Neural crest cell (in vitro differentiated cells): ENCODE data around the gene INPP4B. TPM values are rescaled to one million over a fixed set of nuclear protein-coding genes. Genes with fewer than 3 reads are reported as not detected.
A peak's percentile ranks its signal among the peaks of the same experiment; 100 is the strongest.

Source experiments
- DNase-seq: peaks from one replicate; pipeline ENCODE4 v3.0.0; 2021; ENCODE audit warnings: low read depth, mixed read lengths, low spot score
- H3K27ac Mint-ChIP-seq: one replicate; pipeline ENCODE4 v1.8.0; 2021; ENCODE audit warnings: mild to moderate bottlenecking, mixed read lengths; ENCODE audit not compliant: unreplicated experiment
- H3K27me3 Mint-ChIP-seq: 2 replicates; pipeline ENCODE4 v1.8.0; 2021; ENCODE audit warnings: low read depth, mild to moderate bottlenecking, mixed read lengths
- H3K36me3 Mint-ChIP-seq: 2 replicates; pipeline ENCODE4 v1.8.0; 2021; ENCODE audit warnings: low read depth, mild to moderate bottlenecking, mixed read lengths
- H3K4me1 Mint-ChIP-seq: 2 replicates; pipeline ENCODE4 v1.8.0; 2021; ENCODE audit warnings: mixed read lengths
- H3K4me3 Mint-ChIP-seq: one replicate; pipeline ENCODE4 v1.8.0; 2021; ENCODE audit warnings: mild to moderate bottlenecking, mixed read lengths
- H3K9me3 Mint-ChIP-seq: 2 replicates; pipeline ENCODE4 v1.8.0; 2021; ENCODE audit warnings: mixed read lengths
- total RNA-seq: library from RNA; stranded (reverse); gene quantifications from 2 replicates; pipeline ENCODE4 v1.2.1, GENCODE V29; 2021
- TF ChIP-seq, protein P1 (sequence below): fragments of 200-600 bp; sonication (generic); conservative IDR thresholded peaks from 2 replicates; pipeline ENCODE4 v1.5.0; 2021; ENCODE audit warnings: antibody characterized with exemption, mild to moderate bottlenecking

INPP4B gene
- total RNA-seq, 1 donor from 2014 or later: 7.3 TPM

DNA sequence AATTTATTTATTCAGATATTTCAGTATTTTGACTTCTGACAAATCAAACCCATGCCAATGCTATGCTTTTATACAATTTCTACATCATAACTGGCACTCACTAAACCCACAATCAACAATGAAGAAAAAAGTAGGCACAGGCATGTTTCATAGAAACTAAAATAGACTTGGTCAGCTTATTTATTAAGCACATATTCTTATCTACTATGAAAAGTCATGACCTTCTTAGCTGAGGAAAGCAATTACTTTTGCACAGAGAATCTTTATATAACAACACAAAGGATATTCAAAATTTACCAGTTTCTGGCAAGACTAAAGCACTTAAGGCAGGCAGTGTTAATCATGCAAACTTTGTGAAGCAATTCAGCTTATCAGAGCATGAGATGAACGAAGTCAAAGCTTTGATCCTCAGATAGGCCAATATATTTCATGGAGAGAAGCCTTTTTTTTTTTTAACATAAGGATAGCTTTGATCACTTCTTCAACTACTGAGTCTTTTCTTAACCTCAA lies 490.6 kb downstream of the INPP4B start:
- TF ChIP-seq, protein P1, sequence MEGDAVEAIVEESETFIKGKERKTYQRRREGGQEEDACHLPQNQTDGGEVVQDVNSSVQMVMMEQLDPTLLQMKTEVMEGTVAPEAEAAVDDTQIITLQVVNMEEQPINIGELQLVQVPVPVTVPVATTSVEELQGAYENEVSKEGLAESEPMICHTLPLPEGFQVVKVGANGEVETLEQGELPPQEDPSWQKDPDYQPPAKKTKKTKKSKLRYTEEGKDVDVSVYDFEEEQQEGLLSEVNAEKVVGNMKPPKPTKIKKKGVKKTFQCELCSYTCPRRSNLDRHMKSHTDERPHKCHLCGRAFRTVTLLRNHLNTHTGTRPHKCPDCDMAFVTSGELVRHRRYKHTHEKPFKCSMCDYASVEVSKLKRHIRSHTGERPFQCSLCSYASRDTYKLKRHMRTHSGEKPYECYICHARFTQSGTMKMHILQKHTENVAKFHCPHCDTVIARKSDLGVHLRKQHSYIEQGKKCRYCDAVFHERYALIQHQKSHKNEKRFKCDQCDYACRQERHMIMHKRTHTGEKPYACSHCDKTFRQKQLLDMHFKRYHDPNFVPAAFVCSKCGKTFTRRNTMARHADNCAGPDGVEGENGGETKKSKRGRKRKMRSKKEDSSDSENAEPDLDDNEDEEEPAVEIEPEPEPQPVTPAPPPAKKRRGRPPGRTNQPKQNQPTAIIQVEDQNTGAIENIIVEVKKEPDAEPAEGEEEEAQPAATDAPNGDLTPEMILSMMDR: no peak
- Mint-ChIP-seq H3K4me3 (no peak overlapping the region), H3K9me3 (peaks cover 3% of the 10 kb centered on the region), H3K36me3 (no peaks in the 10 kb centered on the region), H3K27me3 (no peaks in the 10 kb centered on the region), H3K4me1 (peaks cover 59% of the 10 kb centered on the region), H3K27ac (no peak overlapping the region)
- DNase-seq: no peak

DNA sequence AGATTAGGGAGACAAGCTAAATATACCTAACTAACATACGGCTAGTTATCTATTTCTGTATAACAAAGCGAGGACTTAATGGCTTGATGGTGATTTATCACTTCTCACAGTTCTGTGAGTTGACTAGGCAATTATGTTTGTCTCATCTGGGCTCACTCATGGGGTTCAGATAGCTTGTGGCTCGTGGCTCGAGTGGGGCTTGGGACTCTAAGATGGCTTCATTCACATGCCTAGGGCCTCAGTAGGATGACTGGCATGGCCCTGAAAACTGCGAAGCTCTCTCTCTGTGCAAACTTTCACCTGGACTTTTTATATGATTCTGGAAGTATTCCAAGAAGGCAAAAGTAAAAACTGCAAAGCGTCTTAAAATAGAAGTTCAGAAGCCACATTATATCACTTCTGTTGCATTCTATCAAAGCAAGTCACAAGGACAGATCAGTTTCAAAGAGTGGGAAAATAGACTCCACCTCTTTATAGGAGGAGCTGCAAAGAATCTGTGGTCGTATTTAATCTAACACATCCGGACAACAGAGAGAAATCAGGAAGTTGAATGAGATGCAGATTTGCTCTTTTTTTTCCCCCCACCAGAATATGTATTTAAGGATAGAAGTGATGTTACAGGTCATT lies 491.2 kb downstream of the INPP4B start:
- H3K27ac Mint-ChIP-seq: no peak overlapping the region
- H3K9me3 Mint-ChIP-seq: peaks cover 3% of the 10 kb centered on the region
- no peaks in the 10 kb centered on the region for H3K36me3 Mint-ChIP-seq
- H3K27me3 Mint-ChIP-seq: no peaks in the 10 kb centered on the region
- H3K4me3 Mint-ChIP-seq: no peak overlapping the region
- TF ChIP-seq, protein P1: no peak
- H3K4me1 Mint-ChIP-seq: peaks cover 63% of the 10 kb centered on the region
- no peak for DNase-seq

DNA sequence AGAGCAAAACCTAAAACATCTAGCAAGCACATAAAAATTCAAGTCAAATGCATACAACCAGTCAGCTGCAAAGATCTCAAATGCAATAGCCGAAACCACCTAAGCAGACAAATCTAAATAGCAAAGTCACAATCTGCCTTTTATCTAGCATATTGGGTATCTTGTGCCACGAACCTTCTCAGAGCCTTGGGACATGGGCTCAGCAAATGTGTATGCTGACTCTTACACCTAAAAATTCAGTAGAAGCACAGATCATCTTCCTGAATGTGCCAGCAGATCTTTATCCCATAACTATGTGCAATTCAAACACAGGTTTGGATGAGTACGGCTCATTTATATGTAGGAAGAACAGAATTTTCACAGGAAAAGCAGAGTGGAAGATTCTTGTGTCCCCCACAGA lies 492.1 kb downstream of the INPP4B start:
- H3K36me3 Mint-ChIP-seq: no peaks in the 10 kb centered on the region
- H3K4me3 Mint-ChIP-seq: no peak overlapping the region
- H3K27ac Mint-ChIP-seq: no peak overlapping the region
- no peaks in the 10 kb centered on the region for H3K27me3 Mint-ChIP-seq
- H3K4me1 Mint-ChIP-seq: peaks cover 65% of the 10 kb centered on the region
- peaks cover 3% of the 10 kb centered on the region for H3K9me3 Mint-ChIP-seq
- no peak for DNase-seq
- TF ChIP-seq, protein P1: no peak

DNA sequence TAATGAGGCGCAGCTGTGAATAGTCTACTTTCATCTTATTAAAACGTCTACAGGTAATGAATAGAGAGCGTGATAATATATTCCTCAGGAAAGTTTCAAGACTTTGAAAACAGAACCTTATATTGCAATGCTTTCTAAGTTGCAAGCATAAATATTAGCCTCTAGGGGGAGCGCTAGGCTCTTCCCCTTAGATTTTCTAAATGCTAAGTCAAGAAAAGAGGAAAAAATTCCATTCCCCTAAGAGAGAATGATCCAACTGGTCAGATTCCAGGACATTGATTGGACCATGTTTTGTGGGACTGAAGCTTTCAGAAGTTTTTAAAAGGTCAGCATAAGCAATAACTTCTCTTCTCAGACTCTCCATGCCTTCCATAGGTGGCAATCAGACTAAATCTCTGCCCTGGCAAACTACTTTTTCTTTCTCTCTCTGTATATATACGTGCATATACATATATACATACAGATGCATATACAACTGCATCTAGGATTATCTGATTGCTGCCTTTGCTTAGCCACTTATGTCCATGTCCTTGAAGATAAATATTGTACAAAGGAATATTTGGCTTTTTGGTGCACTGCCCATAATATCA lies 492.9 kb downstream of the INPP4B start:
- Mint-ChIP-seq H3K4me3 (no peak overlapping the region), H3K9me3 (peaks cover 3% of the 10 kb centered on the region), H3K27ac (no peak overlapping the region), H3K27me3 (no peaks in the 10 kb centered on the region), H3K4me1 (peaks cover 69% of the 10 kb centered on the region), H3K36me3 (no peaks in the 10 kb centered on the region)
- DNase-seq: no peak
- TF ChIP-seq, protein P1: peak; percentile 94

DNA sequence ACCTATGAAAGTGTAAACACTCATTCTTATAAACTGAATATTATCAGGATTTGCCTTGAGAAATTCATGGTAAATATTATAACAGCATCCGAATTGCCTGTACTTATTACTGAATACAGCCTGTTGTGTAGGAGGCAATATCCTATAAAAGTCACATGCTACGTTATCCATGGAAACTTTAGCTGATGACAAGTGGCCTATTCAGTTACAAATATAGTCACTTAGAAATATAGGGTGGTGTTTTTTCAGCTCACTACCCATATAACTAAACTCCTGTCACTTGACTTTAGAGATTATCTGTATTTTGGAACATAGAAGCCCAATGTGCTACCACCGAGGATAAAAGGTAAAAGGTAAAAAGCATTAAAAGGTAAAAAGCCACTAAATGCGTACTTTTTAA lies 493.4 kb downstream of the INPP4B start:
- H3K27ac Mint-ChIP-seq: no peak overlapping the region
- no peak overlapping the region for H3K4me3 Mint-ChIP-seq
- no peak for DNase-seq
- H3K4me1 Mint-ChIP-seq: peaks cover 73% of the 10 kb centered on the region
- peaks cover 3% of the 10 kb centered on the region for H3K9me3 Mint-ChIP-seq
- TF ChIP-seq, protein P1: no peak
- H3K36me3 Mint-ChIP-seq: no peaks in the 10 kb centered on the region
- no peaks in the 10 kb centered on the region for H3K27me3 Mint-ChIP-seq
